HG02571 (cell line): ENCODE measurements around the gene ID1.
A peak's percentile ranks its signal among the peaks of the same experiment; 100 is the strongest.
"Not testable (repeated sequence)": the region's sequence is repeated elsewhere in the genome, so short reads cannot be mapped to it uniquely, and the experiment has no call there.

ENCODE experiments used
- ATAC-seq: cut with Tn5 transposase; IDR thresholded peaks from one replicate; pipeline ENCODE4 v1.9.1; 2021; ENCODE audit warnings: mild to moderate bottlenecking, moderate library complexity; ENCODE audit not compliant: unreplicated experiment

ID1 gene

GRCh38 chr20:31572701-31573554 is 32.2 kb upstream of the ID1 start:
- peak; percentile 72 for ATAC-seq

- peak; percentile 4 for ATAC-seq
Observed at GRCh38 chr20:31573555-31574321, 31.4 kb upstream of the ID1 start.

DNA sequence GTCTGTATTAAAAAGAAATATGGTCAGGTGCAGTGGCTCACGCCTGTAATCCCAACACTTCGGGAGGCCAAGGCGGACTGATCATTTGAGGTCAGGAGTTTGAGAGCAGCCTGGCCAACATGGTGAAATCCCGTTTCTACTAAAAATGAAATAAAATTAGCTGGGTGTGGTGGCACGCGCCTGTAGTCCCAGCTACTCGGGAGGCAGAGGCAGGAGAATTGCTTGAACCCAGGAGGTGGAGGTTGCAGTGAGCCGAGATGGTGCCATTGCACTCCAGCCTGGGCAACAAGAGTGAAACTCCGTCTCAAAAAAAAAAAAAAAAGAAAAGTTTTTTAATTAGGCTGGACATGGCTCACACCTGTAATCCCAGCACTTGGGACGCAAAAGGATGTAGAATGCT is 30.1 kb upstream of the ID1 start:
- ATAC-seq, result not testable (repeated sequence)

GRCh38 chr20:31576751-31577150 is 28.3 kb upstream of the ID1 start:
- no peak for ATAC-seq

DNA sequence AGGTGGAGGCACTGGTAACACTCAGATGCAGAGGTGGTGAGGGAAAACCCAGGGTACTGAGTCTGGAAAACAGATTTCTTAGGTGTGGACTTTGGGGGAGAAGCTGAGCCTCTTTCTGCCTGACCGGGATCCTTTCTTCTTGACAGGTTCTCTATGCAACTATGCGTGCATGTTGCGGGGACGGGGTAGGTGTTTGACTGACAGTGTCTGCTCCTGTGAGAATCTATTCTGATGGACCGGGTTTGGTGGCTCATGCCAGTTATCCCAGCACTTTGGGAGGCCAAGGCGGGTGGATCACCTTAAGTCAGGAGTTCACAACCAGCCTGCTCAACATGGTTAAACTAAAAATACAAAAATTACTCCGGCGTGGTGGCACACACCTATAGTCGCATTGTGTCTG is 27.9 kb upstream of the ID1 start:
- ATAC-seq, result no peak

- no peak for ATAC-seq
Observed at GRCh38 chr20:31578448-31579138, 26.5 kb upstream of the ID1 start.

DNA sequence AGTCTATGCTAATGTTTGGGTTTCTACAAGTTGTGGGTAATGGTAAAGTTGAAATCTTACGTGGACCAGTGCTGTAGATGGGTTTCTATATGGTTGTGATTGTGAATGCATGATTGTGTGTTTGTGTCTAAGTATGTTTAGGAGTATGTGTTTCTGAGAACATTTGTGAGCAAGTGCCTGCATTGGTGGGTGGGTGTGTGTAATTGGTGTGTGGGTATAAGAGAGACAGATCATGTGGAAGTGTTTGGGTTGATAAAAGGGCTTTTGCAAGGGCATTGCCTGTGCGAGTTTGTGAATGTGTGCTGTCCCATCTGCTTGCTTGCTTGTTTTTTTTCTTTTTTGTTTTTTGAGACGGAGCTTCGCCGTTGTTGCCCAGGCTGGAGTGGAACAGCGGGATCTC is 25.8 kb upstream of the ID1 start:
- ATAC-seq, result no peak

- not testable (repeated sequence) for ATAC-seq
Observed at GRCh38 chr20:31579941-31580651, 25.0 kb upstream of the ID1 start.

DNA sequence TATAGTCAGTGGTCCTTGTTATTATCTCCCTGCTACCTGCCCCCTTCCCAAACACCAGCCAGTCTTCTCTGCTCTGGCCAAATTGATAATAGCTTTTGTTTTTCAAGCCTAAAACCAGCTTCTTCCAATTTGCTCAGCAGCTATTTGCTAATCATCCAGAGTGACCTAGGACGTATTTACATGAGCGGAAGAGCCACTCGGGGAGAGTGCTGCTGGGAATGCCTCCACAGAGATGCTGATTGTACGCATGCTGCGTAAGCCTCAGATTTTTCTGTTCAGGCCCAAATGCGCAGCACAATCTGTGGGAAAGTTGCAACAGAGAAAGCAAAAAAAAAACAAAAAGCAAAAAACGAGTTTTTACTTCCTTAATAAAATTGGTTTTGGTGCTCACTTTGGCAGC is 24.4 kb upstream of the ID1 start:
- ATAC-seq, result no peak

- ATAC-seq, result no peak
Observed at GRCh38 chr20:31581391-31581790, 23.7 kb upstream of the ID1 start.

GRCh38 chr20:31587545-31588389 is 17.3 kb upstream of the ID1 start:
- no peak for ATAC-seq

DNA sequence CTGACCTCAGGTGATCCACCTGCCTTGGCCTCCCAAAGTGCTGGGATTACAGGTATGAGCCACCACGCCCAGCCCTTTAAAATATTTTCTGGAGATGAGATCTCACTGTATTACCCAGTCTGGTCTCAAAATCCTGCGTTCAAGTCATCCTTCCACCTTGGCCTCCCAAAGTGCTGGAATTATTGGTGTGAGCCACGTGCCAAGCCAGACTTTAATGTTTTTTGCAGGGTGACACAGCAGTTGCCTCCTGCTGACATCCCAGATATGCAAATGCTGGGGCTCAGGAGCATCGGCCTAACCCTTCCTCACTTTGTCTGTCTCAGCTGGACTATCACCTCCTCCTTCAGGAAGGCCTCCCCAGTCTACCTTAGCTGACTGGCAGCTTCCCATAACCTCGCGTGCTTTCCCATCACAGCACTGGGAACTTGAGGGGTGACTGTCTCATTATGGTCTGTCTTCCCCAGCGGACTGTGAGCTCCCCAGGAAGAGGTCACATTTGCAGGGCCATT is 14.3 kb upstream of the ID1 start:
- ATAC-seq, result no peak

DNA sequence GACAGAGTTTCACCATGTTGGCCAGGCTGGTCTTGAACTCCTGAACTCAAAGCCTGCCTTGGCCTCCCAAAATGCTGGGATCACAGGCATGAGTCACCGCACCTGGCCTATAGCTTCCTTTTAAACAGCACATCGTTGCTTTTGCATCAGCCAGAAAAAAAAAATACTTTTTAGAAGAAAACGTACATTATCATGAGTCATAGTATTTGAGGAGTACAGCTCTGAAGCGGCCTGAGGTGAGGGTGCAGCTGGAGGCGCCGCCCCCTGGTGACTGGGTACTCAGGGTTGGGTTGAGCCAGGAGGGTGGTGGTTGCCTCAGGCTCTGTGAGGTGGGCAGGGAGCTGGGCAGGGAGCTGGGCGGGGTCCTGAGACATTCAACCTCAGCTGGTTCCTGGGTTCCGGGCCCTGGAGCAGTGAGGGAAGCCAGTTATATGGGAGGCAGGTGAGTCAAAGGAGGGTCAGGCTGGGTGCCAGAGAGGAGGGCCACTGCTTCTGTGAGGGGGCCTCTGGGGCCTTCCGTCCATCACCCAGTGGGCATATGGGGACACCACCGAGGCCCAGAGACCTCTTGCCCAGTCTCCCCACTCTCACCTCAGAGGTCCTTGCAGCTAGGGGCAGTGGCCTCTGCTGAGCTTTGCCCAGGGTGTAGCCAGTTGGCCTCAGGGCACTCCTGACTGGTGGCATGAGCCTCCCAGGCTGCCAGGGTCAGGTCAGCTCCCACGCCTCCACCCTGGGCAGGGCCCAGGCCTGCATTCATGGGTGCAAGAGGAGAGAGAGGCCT is 11.7 kb upstream of the ID1 start:
- no peak for ATAC-seq

- ATAC-seq, result no peak
Observed at GRCh38 chr20:31594002-31594557, 11.0 kb upstream of the ID1 start.

DNA sequence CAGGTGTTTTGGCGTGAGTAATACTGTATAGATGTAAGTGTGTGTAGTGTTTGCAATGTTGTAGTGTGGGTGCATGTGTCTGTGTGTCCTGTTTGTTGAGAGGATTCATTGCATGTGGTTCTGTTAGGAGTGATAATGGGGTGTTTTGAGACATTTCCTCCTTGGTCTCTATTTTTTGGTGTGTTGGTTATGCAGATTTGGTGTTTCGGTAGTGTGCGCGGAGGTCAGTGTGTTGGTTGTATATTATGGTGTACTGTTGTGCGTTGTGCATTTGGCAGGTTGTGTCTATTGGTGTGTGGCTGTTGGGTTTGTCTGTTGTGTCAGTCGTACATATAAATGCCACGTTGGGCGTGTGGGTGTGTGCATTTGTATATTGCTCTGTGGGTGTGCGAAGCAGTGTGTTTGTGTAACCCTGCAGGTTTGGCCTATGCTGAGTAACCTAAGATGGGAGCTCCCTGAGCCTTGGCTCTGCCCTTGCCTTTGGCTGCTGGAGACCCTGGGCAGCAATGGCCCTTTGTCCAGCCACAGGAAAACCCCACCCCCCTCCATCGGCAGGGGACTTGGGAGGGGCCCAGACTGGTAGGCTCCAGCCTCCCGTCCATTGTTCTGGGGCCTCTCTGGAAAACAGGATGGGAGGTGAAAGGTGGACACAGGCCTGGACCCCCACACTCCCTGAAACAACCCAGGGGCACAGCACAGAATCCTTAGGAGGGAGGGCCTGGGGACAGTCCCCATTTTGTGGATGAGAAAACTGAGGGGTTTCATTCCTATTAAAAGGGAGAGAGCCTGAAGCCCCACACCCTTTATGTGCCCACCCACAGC is 10.3 kb upstream of the ID1 start:
- ATAC-seq, result no peak

- no peak for ATAC-seq
Observed at GRCh38 chr20:31595380-31595653, 9.8 kb upstream of the ID1 start.

GRCh38 chr20:31595654-31596411 is 9.3 kb upstream of the ID1 start:
- no peak for ATAC-seq

DNA sequence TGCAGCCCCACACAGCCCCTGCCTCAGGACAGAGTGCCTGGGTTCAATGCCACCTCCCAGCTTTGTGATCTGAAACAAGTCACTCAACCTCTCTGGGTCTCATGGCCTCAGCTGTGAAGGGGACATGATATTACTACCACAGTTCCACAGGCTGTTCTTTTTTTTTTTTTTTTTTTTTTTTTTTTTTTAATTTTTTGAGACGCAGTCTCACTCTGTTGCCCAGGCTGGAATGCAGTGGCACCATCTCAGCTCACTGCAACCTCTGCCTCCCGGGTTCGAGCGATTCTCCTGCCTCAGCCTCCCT is 8.7 kb upstream of the ID1 start:
- not testable (repeated sequence) for ATAC-seq
